Right lobe of liver (tissue), 6 donors: Measurements from ENCODE around the gene CD320. TPM values are rescaled to one million over a fixed set of nuclear protein-coding genes. Genes with fewer than 3 reads are reported as not detected.
"Not testable (repeated sequence)": the region's sequence is repeated elsewhere in the genome, so short reads cannot be mapped to it uniquely, and the experiment has no call there.

Source experiments
- ATAC-seq, 4 donors: fragments of 200-7000 bp; cut with Tn5 transposase; one replicate each; pipeline ENCODE4 v1.9.1; 2020; ENCODE audit warnings: mild to moderate bottlenecking in 4 of 4, moderate library complexity in 4 of 4
- DNase-seq, 3 donors: peaks; one replicate each; pipeline ENCODE4 v3.0.0-alpha.2; 2020
- H3K27ac ChIP-seq, 3 donors: fragments of 200-600 bp; one replicate each; pipeline ENCODE4 v1.8.0; 2022
- H3K27me3 ChIP-seq, 2 donors: fragments of 200-600 bp; one replicate each; pipeline ENCODE4 v1.8.0; 2022
- H3K36me3 ChIP-seq, 4 donors: fragments of 200-600 bp; sonication (generic) in 1 of 4; one replicate each; pipeline versions ENCODE4 v1.5.1 to v1.8.0; 2017 to 2022; ENCODE audit warnings: control low read depth in 1 of 4
- H3K4me1 ChIP-seq, 4 donors: fragments of 200-600 bp; sonication (generic) in 1 of 4; one replicate each; pipeline versions ENCODE4 v1.5.1 to v1.8.0; 2017 to 2022; ENCODE audit warnings: control low read depth in 1 of 4
- H3K4me3 ChIP-seq, 3 donors: fragments of 200-600 bp; one replicate each; pipeline ENCODE4 v1.8.0; 2022
- H3K9me3 ChIP-seq, 4 donors: fragments of 200-600 bp; sonication (generic) in 1 of 4; one replicate each; pipeline versions ENCODE4 v1.5.1 to v1.8.0; 2017 to 2022; ENCODE audit warnings: control low read depth in 1 of 4
- CTCF ChIP-seq, 4 donors: fragments of 200-600 bp in 3 of 4; fragments of 450-650 bp in 1 of 4; IDR thresholded peaks; one replicate each; pipeline versions ENCODE4 v1.5.1 to v1.8.0; 2016 to 2022; ENCODE audit warnings: antibody characterized with exemption in 4 of 4, mild to moderate bottlenecking in 2 of 4
- POLR2A ChIP-seq: fragments of 450-650 bp; IDR thresholded peaks from one replicate; pipeline ENCODE4 v1.6.1; 2017; ENCODE audit warnings: antibody characterized with exemption, mild to moderate bottlenecking
- WGBS: methylation state at CpG from one replicate; pipeline ENCODE4 v1.1.6; 2018; ENCODE audit warnings: low coverage, low lambda C conversion rate; ENCODE audit not compliant: insufficient coverage; ENCODE audit errors: missing lambda C conversion rate; 5-methylcytosine and 5-hydroxymethylcytosine counted together
- intact Hi-C, 2 donors: fragments of 100-400 bp; cut with DNase I; formaldehyde crosslinking; loops; one replicate each; pipeline versions ENCODE4 v1.11.2 to v1.14.1; 2022
- total RNA-seq, 6 experiments: library from RNA; depleted of rRNA in 2 of 6; stranded (reverse); fragments of >200 nt in 2 of 6; fragmentation: NEBNext Ultra II Directional in 3 of 6; extraction: Animal tissue kit (Norgen Biotek cat#: 25700) in 3 of 6; gene quantifications; one replicate each; pipeline versions ENCODE4 v1.1.0 to v1.2.4, GENCODE V29; 2016 to 2023
- donor health status: DM: no; HTN: yes; CAD: no.
- donor health status: DM: no; HTN: no; CAD: no.
- donor health status: DM: no; HTN: no; CAD: no.
- donor health status: DM: no; HTN: yes; CAD: no.
- donor health status: DM: no; HTN: yes; CAD: no.

Gene CD320
- total RNA-seq, 6 experiments from 2014 or later = 8.8 to 43.2 (median 11.5) TPM

GRCh38 chr19:8269724-8270123 lies 38.4 kb downstream of the CD320 start:
- ATAC-seq = no peak
- TF ChIP-seq CTCF (IDR thresholded peaks at IDR 0.05) (no peak), POLR2A (no peak)
- 74% methylated on average over 3 of the region's 3 CpGs for WGBS

GRCh38 chr19:8265872-8266271 lies 42.3 kb downstream of the CD320 start:
- TF ChIP-seq CTCF (IDR thresholded peaks at IDR 0.05) = no peak
- TF ChIP-seq POLR2A = no peak
- H3K27ac ChIP-seq = no peak overlapping the region
- DNase-seq (peak in 1 of 3 donors; percentile 11), ATAC-seq (no peak)
- no peaks in the 10 kb centered on the region for H3K9me3 ChIP-seq
- H3K36me3 ChIP-seq = no peaks in the 10 kb centered on the region
- intact Hi-C loops = no loop called here
- H3K27me3 ChIP-seq = no peaks in the 10 kb centered on the region
- 76% methylated on average over 3 of the region's 3 CpGs for WGBS
- H3K4me1 ChIP-seq = no peaks in the 10 kb centered on the region
- no peak overlapping the region for H3K4me3 ChIP-seq

More at GRCh38 chr19:8269724-8270123, 38.4 kb downstream of the CD320 start:
- intact Hi-C loops = no loop called here
- Histone ChIP-seq H3K4me1 (no peaks in the 10 kb centered on the region), H3K27me3 (no peaks in the 10 kb centered on the region), H3K4me3 (no peak overlapping the region), H3K36me3 (no peaks in the 10 kb centered on the region), H3K9me3 (no peaks in the 10 kb centered on the region), H3K27ac (no peak overlapping the region)
- DNase-seq = peak in 1 of 3 donors; percentile 24

- H3K9me3 ChIP-seq, H3K4me3 ChIP-seq, intact Hi-C loops, H3K36me3 ChIP-seq, H3K27me3 ChIP-seq, DNase-seq, H3K4me1 ChIP-seq, H3K27ac ChIP-seq, ATAC-seq: not testable (repeated sequence)
- 72% methylated on average over 4 of the region's 4 CpGs for whole genome bisulfite sequencing
Observed at GRCh38 chr19:8264248-8264647, 43.9 kb downstream of the CD320 start.

- TF ChIP-seq POLR2A (no peak), CTCF (IDR thresholded peaks at IDR 0.05) (no peak)
- peaks cover 0 to 11% (median 3%) of the 10 kb centered on the region in 4 donors for H3K36me3 ChIP-seq
- H3K27ac ChIP-seq = no peak overlapping the region
- intact Hi-C loops = no loop called here
- no peaks in the 10 kb centered on the region for H3K27me3 ChIP-seq
- H3K9me3 ChIP-seq = no peaks in the 10 kb centered on the region
- ATAC-seq (no peak), DNase-seq (peak in 2 of 3 donors; percentile 25 to 38)
- WGBS = 89% methylated on average over 1 of the region's 6 CpGs
- H3K4me1 ChIP-seq = no peaks in the 10 kb centered on the region
- no peak overlapping the region for H3K4me3 ChIP-seq
Observed at GRCh38 chr19:8262431-8262830, 45.7 kb downstream of the CD320 start.

GRCh38 chr19:8261881-8262280 lies 46.3 kb downstream of the CD320 start:
- no peak for TF ChIP-seq CTCF (IDR thresholded peaks at IDR 0.05)
- TF ChIP-seq POLR2A = no peak
- H3K4me1 ChIP-seq = no peaks in the 10 kb centered on the region
- ATAC-seq (peak in 1 of 4 donors; percentile 9), DNase-seq (peak in 1 of 3 donors; percentile 43)
- no peaks in the 10 kb centered on the region for H3K9me3 ChIP-seq
- no peaks in the 10 kb centered on the region for H3K27me3 ChIP-seq
- peaks cover 0 to 17% (median 3%) of the 10 kb centered on the region in 4 donors for H3K36me3 ChIP-seq
- H3K4me3 ChIP-seq = no peak overlapping the region
- 100% methylated on average over 1 of the region's 14 CpGs for WGBS
- no peak overlapping the region for H3K27ac ChIP-seq
- intact Hi-C loops = no loop called here
